GM12878 (cell line): ENCODE data around the gene ZDBF2. TPM values are rescaled to one million over a fixed set of nuclear protein-coding genes. Genes with fewer than 3 reads are reported as not detected.

ENCODE experiments used
- ATAC-seq: fragments of 200-7000 bp; cut with Tn5 transposase; 3 replicates; pipeline ENCODE4 v1.9.1; 2020; ENCODE audit warnings: mild to moderate bottlenecking, moderate library complexity
- BruUV-seq: library from RNA; stranded (reverse); fragments of 400-500 nt; replicated peaks from 2 replicates; lab custom pipeline; 2021; lab: Mats Ljungman, UMichigan
- CTCF ChIA-PET: fragments of 300-600 bp; sonication (Branson Sonifier 250); formaldehyde crosslinking; extraction: SDS; loops from one replicate; lab custom pipeline; 2021; ENCODE audit warnings: inconsistent platforms; lab: Yijun Ruan, JAX
- POLR2A ChIA-PET: fragments of 350-600 bp; formaldehyde crosslinking; extraction: SDS; loops from one replicate; lab custom pipeline; 2021; ENCODE audit warnings: inconsistent platforms; lab: Charles Lee
- RAD21 ChIA-PET: fragments of 300-600 bp; sonication (Branson Sonifier 250); formaldehyde crosslinking; loops from one replicate; lab custom pipeline; 2023; ENCODE audit warnings: antibody characterized with exemption; ENCODE audit not compliant: unreplicated experiment; lab: Charles Lee
- SMC1A ChIA-PET: fragments of 300-600 bp; sonication (Branson Sonifier 250); formaldehyde crosslinking; loops from one replicate; lab custom pipeline; 2023; ENCODE audit not compliant: unreplicated experiment, uncharacterized antibody; lab: Charles Lee
- DNase-seq: peaks from one replicate; pipeline ENCODE4 v3.0.0-alpha.2; 2011; ENCODE audit warnings: low read depth, low spot score
- FAIRE-seq: peaks from 3 replicates; lab custom pipeline; 2011; peaks lifted over from hg19 to GRCh38; lab: Jason Lieb, UNC
- H2AFZ ChIP-seq: 2 replicates; pipeline ENCODE4 v1.6.0; 2011; ENCODE audit warnings: low read depth, low read length, control low read depth; ENCODE audit not compliant: control insufficient read depth
- H3K27ac ChIP-seq: 2 replicates; pipeline ENCODE4 v1.5.1; 2011; ENCODE audit warnings: control low read depth; ENCODE audit not compliant: control insufficient read depth, insufficient read depth
- H3K27me3 ChIP-seq, 2 experiments: replicated peaks in 1 of 2; 2 replicates each; pipeline versions ENCODE4 v1.6.0 to v1.6.1; 2011; ENCODE audit warnings: low read length in 1 of 2; ENCODE audit not compliant: control insufficient read depth in 2 of 2, insufficient read depth in 2 of 2
- H3K36me3 ChIP-seq, 2 experiments: 2 replicates each; pipeline ENCODE4 v1.5.1; 2011; ENCODE audit warnings: low read length in 1 of 2; ENCODE audit not compliant: control insufficient read depth in 2 of 2, insufficient read depth in 2 of 2
- H3K4me1 ChIP-seq: 2 replicates; pipeline ENCODE4 v1.6.1; 2011; ENCODE audit warnings: mild to moderate bottlenecking, low read length, moderate library complexity, mixed read lengths; ENCODE audit not compliant: control insufficient read depth, insufficient read depth
- H3K4me2 ChIP-seq: 2 replicates; pipeline ENCODE4 v1.6.0; 2011; ENCODE audit warnings: control low read depth; ENCODE audit not compliant: control insufficient read depth, insufficient read depth
- H3K4me3 ChIP-seq: fragments of 200-600 bp; sonication (generic); 2 replicates; pipeline ENCODE4 v1.5.1; 2016
- H3K79me2 ChIP-seq: 2 replicates; pipeline ENCODE4 v1.6.0; 2011; ENCODE audit warnings: low read length; ENCODE audit not compliant: control insufficient read depth, insufficient read depth
- H3K9ac ChIP-seq: 2 replicates; pipeline ENCODE4 v1.8.0; 2011; ENCODE audit warnings: low read length, control low read depth, mixed read lengths; ENCODE audit not compliant: control insufficient read depth, insufficient read depth
- H3K9me3 ChIP-seq: replicated peaks from 3 replicates; pipeline ENCODE4 v1.5.1; 2011; ENCODE audit warnings: mild to moderate bottlenecking, low read length; ENCODE audit not compliant: control insufficient read depth, insufficient read depth
- H4K20me1 ChIP-seq: 2 replicates; pipeline ENCODE4 v1.6.0; 2011; ENCODE audit not compliant: control insufficient read depth, insufficient read depth
- GABPA ChIP-seq: IDR thresholded peaks from 2 replicates; pipeline ENCODE4 v1.6.1; 2014; ENCODE audit warnings: antibody characterized with exemption, low read depth, mild to moderate bottlenecking, inconsistent platforms
- HDAC6 ChIP-seq: fragments of 200-600 bp; sonication (generic); IDR thresholded peaks from one replicate; pipeline ENCODE4 v1.8.0; 2017; ENCODE audit warnings: antibody characterized with exemption; ENCODE audit not compliant: unreplicated experiment
- IKZF2 ChIP-seq, 2 experiments: fragments of 450-650 bp; IDR thresholded peaks; 2 replicates each; pipeline ENCODE4 v1.6.1; 2017; ENCODE audit warnings: mild to moderate bottlenecking in 2 of 2, moderate library complexity in 2 of 2
- IRF4 ChIP-seq: IDR thresholded peaks from 2 replicates; pipeline ENCODE4 v1.6.1; 2011; ENCODE audit warnings: low read depth, low read length
- NR2C1 ChIP-seq: fragments of 450-650 bp; IDR thresholded peaks from 2 replicates; pipeline ENCODE4 v1.6.1; 2017; ENCODE audit warnings: antibody characterized with exemption, mild to moderate bottlenecking, moderate library complexity
- POLR2A ChIP-seq: IDR thresholded peaks from 2 replicates; pipeline ENCODE4 v1.6.1; 2011; ENCODE audit warnings: low read depth, mild to moderate bottlenecking, low read length
- RAD51 ChIP-seq: fragments of 450-650 bp; IDR thresholded peaks from 2 replicates; pipeline ENCODE4 v1.6.1; 2016; ENCODE audit warnings: moderate library complexity, mild to moderate bottlenecking, inconsistent platforms
- TAF1 ChIP-seq: IDR thresholded peaks from 2 replicates; pipeline ENCODE4 v1.6.1; 2011; ENCODE audit warnings: mild to moderate bottlenecking, low read depth, low read length, borderline replicate concordance
- TBL1XR1 ChIP-seq: IDR thresholded peaks from 2 replicates; pipeline ENCODE4 v1.6.1; 2012; ENCODE audit warnings: low read depth, low read length, improper control_type of control experiment
- ZNF207 ChIP-seq: fragments of 450-650 bp; IDR thresholded peaks from 2 replicates; pipeline ENCODE4 v1.6.1; 2014; ENCODE audit warnings: antibody characterized with exemption, mild to moderate bottlenecking, borderline replicate concordance
- WGBS: methylation state at CpG from one replicate; pipeline ENCODE4 v1.1.6; 2016; ENCODE audit warnings: low lambda C conversion rate; ENCODE audit not compliant: insufficient replicate concordance, insufficient coverage; ENCODE audit errors: missing lambda C conversion rate; 5-methylcytosine and 5-hydroxymethylcytosine counted together
- in situ Hi-C: fragments of 300-500 bp; cut with MboI; formaldehyde crosslinking; loops from 9 replicates; pipeline ENCODE4 v1.14.3; 2018; ENCODE audit warnings: mixed read lengths
- intact Hi-C: fragments of 100-400 bp; cut with micrococcal nuclease; formaldehyde crosslinking; loops from one replicate; pipeline ENCODE4 v1.14.2; 2022; ENCODE audit not compliant: unreplicated experiment
- polyA plus RNA-seq, 11 experiments: library from polyadenylated mRNA; depleted of rRNA in 4 of 11; unstranded in 6 of 11; stranded (reverse) in 5 of 11; fragments of >200 nt; fragmentation: Nextera tagmentation in 4 of 11; fragmentation: Illumina TruSeq in 1 of 11; extraction: Ambion mirVana in 4 of 11; extraction: Trizol in 1 of 11; gene quantifications; 1 replicate in 1 of 11; 2 replicates in 10 of 11; pipeline versions ENCODE4 v1.2.1 to v1.2.3, GENCODE V29; 2011 to 2016; ENCODE audit warnings: inconsistent platforms in 2 of 11, missing spikeins in 2 of 11, low read depth in 1 of 11
- total RNA-seq, 4 experiments: library from RNA; depleted of rRNA in 3 of 4; stranded (reverse); fragments of >200 nt in 3 of 4; fragmentation: Illumina TruSeq in 1 of 4; extraction: Trizol in 1 of 4; gene quantifications; 2 replicates each; pipeline versions ENCODE4 v1.2.1 to v1.2.3, GENCODE V29; 2013 to 2021
- TF ChIP-seq, protein P1 (sequence below): fragments of 450-650 bp; IDR thresholded peaks from 2 replicates; pipeline ENCODE4 v1.6.1; 2016; ENCODE audit warnings: mild to moderate bottlenecking
- TF ChIP-seq, protein P2 (sequence below): fragments of 450-650 bp; IDR thresholded peaks from 2 replicates; pipeline ENCODE4 v1.6.1; 2016; ENCODE audit warnings: mild to moderate bottlenecking, moderate library complexity, borderline replicate concordance
- TF ChIP-seq, protein P3 (sequence below): fragments of 450-650 bp; formaldehyde crosslinking; IDR thresholded peaks from 2 replicates; pipeline ENCODE4 v1.4.0; 2020; ENCODE audit warnings: mild to moderate bottlenecking, moderate library complexity

ZDBF2 gene
- total and polyA plus RNA-seq, 10 of the 15 experiments (the other 5 are each of a cell fraction or from before 2014, with no cell fraction given), result 0.60 to 21.1 (median 4.2) TPM

DNA sequence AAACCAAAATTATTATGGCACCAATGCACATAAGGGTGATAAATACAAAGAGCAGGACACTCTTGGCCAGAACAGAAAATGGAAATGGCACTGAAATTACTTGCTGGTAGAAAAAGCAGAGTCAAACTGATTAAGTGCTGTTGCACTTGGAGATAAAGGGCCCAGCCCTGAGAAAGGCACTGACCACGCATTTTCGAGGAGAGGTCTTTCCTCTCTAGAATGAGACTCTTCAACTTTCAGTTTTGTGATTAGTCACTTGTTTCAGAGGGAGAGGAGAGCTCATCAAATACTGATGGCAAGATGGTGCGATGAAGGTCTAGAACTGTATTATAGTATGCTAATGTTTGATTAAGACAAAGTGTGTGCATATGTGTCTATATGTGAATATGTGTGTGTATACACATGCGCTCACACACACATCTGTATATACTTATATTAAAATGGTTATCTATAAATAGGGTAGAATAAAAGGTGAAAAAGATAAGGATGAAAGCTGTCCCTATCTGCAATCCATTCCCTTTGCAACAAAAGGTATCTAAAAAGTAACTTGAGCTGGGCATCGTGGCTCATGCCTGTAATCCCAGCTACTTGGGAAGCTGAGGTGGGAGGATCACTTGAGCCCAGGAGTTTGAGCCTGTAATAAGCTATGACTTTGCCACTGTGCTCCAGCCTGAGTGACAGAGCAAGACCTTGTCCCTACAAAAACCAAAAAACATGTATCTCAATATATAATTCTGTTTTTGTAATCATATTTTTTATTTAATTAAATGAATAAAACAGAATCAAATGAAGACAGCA is 48.8 kb upstream of the ZDBF2 start:
- FAIRE-seq (peak; percentile 47), ATAC-seq (peak; percentile 97), DNase-seq (peak; percentile 25)
- TF ChIP-seq IRF4 (0 out of 2 replicates have a peak, but pooled peaks have one; percentile 22), TBL1XR1 (no peak), TAF1 (no peak), GABPA (no peak), POLR2A (no peak), RAD51 (no peak), ZNF207 (no peak), NR2C1 (no peak), IKZF2 (IDR thresholded peaks at IDR 0.05) (peak in 1 of 2 experiments; percentile 11; a peak in 1 of 4 replicates), HDAC6 (no peak)
- TF ChIP-seq, protein P1, sequence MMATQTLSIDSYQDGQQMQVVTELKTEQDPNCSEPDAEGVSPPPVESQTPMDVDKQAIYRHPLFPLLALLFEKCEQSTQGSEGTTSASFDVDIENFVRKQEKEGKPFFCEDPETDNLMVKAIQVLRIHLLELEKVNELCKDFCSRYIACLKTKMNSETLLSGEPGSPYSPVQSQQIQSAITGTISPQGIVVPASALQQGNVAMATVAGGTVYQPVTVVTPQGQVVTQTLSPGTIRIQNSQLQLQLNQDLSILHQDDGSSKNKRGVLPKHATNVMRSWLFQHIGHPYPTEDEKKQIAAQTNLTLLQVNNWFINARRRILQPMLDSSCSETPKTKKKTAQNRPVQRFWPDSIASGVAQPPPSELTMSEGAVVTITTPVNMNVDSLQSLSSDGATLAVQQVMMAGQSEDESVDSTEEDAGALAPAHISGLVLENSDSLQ, result no peak
- TF ChIP-seq, protein P2, sequence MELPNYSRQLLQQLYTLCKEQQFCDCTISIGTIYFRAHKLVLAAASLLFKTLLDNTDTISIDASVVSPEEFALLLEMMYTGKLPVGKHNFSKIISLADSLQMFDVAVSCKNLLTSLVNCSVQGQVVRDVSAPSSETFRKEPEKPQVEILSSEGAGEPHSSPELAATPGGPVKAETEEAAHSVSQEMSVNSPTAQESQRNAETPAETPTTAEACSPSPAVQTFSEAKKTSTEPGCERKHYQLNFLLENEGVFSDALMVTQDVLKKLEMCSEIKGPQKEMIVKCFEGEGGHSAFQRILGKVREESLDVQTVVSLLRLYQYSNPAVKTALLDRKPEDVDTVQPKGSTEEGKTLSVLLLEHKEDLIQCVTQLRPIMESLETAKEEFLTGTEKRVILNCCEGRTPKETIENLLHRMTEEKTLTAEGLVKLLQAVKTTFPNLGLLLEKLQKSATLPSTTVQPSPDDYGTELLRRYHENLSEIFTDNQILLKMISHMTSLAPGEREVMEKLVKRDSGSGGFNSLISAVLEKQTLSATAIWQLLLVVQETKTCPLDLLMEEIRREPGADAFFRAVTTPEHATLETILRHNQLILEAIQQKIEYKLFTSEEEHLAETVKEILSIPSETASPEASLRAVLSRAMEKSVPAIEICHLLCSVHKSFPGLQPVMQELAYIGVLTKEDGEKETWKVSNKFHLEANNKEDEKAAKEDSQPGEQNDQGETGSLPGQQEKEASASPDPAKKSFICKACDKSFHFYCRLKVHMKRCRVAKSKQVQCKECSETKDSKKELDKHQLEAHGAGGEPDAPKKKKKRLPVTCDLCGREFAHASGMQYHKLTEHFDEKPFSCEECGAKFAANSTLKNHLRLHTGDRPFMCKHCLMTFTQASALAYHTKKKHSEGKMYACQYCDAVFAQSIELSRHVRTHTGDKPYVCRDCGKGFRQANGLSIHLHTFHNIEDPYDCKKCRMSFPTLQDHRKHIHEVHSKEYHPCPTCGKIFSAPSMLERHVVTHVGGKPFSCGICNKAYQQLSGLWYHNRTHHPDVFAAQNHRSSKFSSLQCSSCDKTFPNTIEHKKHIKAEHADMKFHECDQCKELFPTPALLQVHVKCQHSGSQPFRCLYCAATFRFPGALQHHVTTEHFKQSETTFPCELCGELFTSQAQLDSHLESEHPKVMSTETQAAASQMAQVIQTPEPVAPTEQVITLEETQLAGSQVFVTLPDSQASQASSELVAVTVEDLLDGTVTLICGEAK, result no peak
- TF ChIP-seq, protein P3, sequence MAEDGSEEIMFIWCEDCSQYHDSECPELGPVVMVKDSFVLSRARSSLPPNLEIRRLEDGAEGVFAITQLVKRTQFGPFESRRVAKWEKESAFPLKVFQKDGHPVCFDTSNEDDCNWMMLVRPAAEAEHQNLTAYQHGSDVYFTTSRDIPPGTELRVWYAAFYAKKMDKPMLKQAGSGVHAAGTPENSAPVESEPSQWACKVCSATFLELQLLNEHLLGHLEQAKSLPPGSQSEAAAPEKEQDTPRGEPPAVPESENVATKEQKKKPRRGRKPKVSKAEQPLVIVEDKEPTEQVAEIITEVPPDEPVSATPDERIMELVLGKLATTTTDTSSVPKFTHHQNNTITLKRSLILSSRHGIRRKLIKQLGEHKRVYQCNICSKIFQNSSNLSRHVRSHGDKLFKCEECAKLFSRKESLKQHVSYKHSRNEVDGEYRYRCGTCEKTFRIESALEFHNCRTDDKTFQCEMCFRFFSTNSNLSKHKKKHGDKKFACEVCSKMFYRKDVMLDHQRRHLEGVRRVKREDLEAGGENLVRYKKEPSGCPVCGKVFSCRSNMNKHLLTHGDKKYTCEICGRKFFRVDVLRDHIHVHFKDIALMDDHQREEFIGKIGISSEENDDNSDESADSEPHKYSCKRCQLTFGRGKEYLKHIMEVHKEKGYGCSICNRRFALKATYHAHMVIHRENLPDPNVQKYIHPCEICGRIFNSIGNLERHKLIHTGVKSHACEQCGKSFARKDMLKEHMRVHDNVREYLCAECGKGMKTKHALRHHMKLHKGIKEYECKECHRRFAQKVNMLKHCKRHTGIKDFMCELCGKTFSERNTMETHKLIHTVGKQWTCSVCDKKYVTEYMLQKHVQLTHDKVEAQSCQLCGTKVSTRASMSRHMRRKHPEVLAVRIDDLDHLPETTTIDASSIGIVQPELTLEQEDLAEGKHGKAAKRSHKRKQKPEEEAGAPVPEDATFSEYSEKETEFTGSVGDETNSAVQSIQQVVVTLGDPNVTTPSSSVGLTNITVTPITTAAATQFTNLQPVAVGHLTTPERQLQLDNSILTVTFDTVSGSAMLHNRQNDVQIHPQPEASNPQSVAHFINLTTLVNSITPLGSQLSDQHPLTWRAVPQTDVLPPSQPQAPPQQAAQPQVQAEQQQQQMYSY, result no peak
- BruUV-seq, result no TSS peak
- H3K4me3 ChIP-seq, result no peak overlapping the region
- H3K9me3 ChIP-seq, result no peaks in the 10 kb centered on the region
- peaks cover 8% of the 10 kb centered on the region for H3K4me1 ChIP-seq
- intact Hi-C loops, result no loop called here
- no peak overlapping the region for H2AFZ ChIP-seq
- no peak overlapping the region for H3K9ac ChIP-seq
- in situ Hi-C loops, result no loop called here
- no peaks in the 10 kb centered on the region for H3K79me2 ChIP-seq
- H3K27ac ChIP-seq, result no peak overlapping the region
- CTCF ChIA-PET, result no interaction called here
- no peaks in the 10 kb centered on the region for H4K20me1 ChIP-seq
- RAD21 ChIA-PET, result interaction anchor here (1.0 kb wide), 1 partner anchor 268 kb away, joined by 3 read pairs; no protein-coding TSS in a partner anchor
- peak overlapping the region; percentile 44; the same call in 1 of the 2 replicates for H3K4me2 ChIP-seq
- H3K27me3 ChIP-seq, result no peaks in the 10 kb centered on the region; a peak in 1 of 4 replicates
- POLR2A ChIA-PET, result interaction anchor here (0.6 kb wide), 1 partner anchor 24 kb away, joined by 4 read pairs; no protein-coding TSS in a partner anchor
- SMC1A ChIA-PET, result interaction anchor here (0.6 to 3.3 kb wide), 7 partner anchors 9 to 322 kb away, joined by 3 to 9 read pairs (median 3); no protein-coding TSS in a partner anchor
- WGBS, result 31% methylated on average over 5 of the region's 5 CpGs
- no peaks in the 10 kb centered on the region for H3K36me3 ChIP-seq
